Measurements from ENCODE around the gene ADPRH.

DNA sequence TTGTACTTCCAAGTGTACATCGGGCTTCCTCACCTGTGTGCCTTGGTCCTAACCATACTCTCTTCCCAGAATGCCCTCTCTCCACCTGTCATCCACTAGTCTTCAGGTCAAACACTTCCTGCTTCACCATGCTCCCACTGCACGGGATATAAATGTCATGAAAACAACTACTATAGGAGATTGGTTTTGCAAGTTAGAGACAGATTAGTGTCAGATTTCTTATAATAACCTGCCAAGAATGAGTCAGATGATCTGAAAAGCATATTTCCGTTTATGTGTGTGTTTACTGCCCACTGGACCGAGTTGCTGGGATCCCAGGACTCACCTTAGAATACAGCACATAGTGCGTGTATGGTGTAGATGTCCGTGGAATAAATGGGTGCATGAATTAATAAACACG, 39.8 kb downstream of the ADPRH start:
- no peak for TF ChIP-seq FOSB (CRISPR knock-in tag; IDR thresholded peaks at IDR 0.05)
- no peak for TF ChIP-seq RAD21 (conservative IDR thresholded peaks at IDR 0.05 in 1 of 2, IDR thresholded peaks at IDR 0.05 in 1 of 2)
- TF ChIP-seq HOXB5 (CRISPR knock-in tag; IDR thresholded peaks at IDR 0.05) = no peak
- TF ChIP-seq KDM1A (IDR thresholded peaks at IDR 0.05; ENCODE audit: low read depth) = no peak
- TF ChIP-seq, protein P1, sequence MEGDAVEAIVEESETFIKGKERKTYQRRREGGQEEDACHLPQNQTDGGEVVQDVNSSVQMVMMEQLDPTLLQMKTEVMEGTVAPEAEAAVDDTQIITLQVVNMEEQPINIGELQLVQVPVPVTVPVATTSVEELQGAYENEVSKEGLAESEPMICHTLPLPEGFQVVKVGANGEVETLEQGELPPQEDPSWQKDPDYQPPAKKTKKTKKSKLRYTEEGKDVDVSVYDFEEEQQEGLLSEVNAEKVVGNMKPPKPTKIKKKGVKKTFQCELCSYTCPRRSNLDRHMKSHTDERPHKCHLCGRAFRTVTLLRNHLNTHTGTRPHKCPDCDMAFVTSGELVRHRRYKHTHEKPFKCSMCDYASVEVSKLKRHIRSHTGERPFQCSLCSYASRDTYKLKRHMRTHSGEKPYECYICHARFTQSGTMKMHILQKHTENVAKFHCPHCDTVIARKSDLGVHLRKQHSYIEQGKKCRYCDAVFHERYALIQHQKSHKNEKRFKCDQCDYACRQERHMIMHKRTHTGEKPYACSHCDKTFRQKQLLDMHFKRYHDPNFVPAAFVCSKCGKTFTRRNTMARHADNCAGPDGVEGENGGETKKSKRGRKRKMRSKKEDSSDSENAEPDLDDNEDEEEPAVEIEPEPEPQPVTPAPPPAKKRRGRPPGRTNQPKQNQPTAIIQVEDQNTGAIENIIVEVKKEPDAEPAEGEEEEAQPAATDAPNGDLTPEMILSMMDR (IDR thresholded peaks at IDR 0.05) = no peak
- TF ChIP-seq, protein P2, sequence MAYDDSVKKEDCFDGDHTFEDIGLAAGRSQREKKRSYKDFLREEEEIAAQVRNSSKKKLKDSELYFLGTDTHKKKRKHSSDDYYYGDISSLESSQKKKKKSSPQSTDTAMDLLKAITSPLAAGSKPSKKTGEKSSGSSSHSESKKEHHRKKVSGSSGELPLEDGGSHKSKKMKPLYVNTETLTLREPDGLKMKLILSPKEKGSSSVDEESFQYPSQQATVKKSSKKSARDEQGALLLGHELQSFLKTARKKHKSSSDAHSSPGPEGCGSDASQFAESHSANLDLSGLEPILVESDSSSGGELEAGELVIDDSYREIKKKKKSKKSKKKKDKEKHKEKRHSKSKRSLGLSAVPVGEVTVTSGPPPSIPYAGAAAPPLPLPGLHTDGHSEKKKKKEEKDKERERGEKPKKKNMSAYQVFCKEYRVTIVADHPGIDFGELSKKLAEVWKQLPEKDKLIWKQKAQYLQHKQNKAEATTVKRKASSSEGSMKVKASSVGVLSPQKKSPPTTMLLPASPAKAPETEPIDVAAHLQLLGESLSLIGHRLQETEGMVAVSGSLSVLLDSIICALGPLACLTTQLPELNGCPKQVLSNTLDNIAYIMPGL (CRISPR knock-in tag; IDR thresholded peaks at IDR 0.05; ENCODE audit: borderline replicate concordance) = no peak
- TF ChIP-seq, protein P3, sequence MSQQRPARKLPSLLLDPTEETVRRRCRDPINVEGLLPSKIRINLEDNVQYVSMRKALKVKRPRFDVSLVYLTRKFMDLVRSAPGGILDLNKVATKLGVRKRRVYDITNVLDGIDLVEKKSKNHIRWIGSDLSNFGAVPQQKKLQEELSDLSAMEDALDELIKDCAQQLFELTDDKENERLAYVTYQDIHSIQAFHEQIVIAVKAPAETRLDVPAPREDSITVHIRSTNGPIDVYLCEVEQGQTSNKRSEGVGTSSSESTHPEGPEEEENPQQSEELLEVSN (IDR thresholded peaks at IDR 0.05; ENCODE audit: borderline replicate concordance, low read depth) = no peak
- TF ChIP-seq, protein P4, sequence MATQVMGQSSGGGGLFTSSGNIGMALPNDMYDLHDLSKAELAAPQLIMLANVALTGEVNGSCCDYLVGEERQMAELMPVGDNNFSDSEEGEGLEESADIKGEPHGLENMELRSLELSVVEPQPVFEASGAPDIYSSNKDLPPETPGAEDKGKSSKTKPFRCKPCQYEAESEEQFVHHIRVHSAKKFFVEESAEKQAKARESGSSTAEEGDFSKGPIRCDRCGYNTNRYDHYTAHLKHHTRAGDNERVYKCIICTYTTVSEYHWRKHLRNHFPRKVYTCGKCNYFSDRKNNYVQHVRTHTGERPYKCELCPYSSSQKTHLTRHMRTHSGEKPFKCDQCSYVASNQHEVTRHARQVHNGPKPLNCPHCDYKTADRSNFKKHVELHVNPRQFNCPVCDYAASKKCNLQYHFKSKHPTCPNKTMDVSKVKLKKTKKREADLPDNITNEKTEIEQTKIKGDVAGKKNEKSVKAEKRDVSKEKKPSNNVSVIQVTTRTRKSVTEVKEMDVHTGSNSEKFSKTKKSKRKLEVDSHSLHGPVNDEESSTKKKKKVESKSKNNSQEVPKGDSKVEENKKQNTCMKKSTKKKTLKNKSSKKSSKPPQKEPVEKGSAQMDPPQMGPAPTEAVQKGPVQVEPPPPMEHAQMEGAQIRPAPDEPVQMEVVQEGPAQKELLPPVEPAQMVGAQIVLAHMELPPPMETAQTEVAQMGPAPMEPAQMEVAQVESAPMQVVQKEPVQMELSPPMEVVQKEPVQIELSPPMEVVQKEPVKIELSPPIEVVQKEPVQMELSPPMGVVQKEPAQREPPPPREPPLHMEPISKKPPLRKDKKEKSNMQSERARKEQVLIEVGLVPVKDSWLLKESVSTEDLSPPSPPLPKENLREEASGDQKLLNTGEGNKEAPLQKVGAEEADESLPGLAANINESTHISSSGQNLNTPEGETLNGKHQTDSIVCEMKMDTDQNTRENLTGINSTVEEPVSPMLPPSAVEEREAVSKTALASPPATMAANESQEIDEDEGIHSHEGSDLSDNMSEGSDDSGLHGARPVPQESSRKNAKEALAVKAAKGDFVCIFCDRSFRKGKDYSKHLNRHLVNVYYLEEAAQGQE (IDR thresholded peaks at IDR 0.05) = no peak
- TF ChIP-seq, protein P5, sequence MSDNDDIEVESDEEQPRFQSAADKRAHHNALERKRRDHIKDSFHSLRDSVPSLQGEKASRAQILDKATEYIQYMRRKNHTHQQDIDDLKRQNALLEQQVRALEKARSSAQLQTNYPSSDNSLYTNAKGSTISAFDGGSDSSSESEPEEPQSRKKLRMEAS (IDR thresholded peaks at IDR 0.05) = no peak

Measured in A549 (cell line).